Kidney (tissue), 14 donors: ENCODE measurements around the gene TAS1R3. TPM values are rescaled to one million over a fixed set of nuclear protein-coding genes. Genes with fewer than 3 reads are reported as not detected.

Experiments
- DNase-seq, 5 donors: peaks; one replicate each; pipeline ENCODE4 v3.0.0-alpha.2; 2013 to 2020
- FAIRE-seq: peaks from 2 replicates; lab custom pipeline; 2012; peaks lifted over from hg19 to GRCh38; lab: Jason Lieb, UNC
- H3K27ac ChIP-seq, 2 donors: one replicate each; pipeline ENCODE4 v1.7.0; 2013; ENCODE audit warnings: low read depth in 2 of 2, low read length in 2 of 2, inconsistent platforms in 1 of 2
- H3K27me3 ChIP-seq: one replicate; pipeline ENCODE4 v1.7.1; 2013; ENCODE audit warnings: low read length, inconsistent platforms; ENCODE audit not compliant: control insufficient read depth, insufficient read depth
- H3K36me3 ChIP-seq, 3 donors: one replicate each; pipeline versions ENCODE4 v1.7.0 to v1.7.1; 2013; ENCODE audit warnings: low read length in 3 of 3, control low read depth in 1 of 3, inconsistent platforms in 1 of 3; ENCODE audit not compliant: insufficient read depth in 3 of 3, control insufficient read depth in 2 of 3
- H3K4me1 ChIP-seq, 3 donors: one replicate each; pipeline versions ENCODE4 v1.7.0 to v1.7.1; 2013; ENCODE audit warnings: low read length in 3 of 3, inconsistent platforms in 1 of 3, low read depth in 1 of 3; ENCODE audit not compliant: control insufficient read depth in 2 of 3, insufficient read depth in 2 of 3
- H3K4me3 ChIP-seq, 3 donors: one replicate each; pipeline versions ENCODE4 v1.7.0 to v1.8.1; 2013; ENCODE audit warnings: low read length in 3 of 3, control low read depth in 1 of 3, inconsistent platforms in 1 of 3
- H3K9ac ChIP-seq, 3 donors: one replicate each; pipeline versions ENCODE4 v1.7.0 to v1.7.1; 2013; ENCODE audit warnings: low read length in 3 of 3, control low read depth in 1 of 3, inconsistent platforms in 1 of 3
- H3K9me3 ChIP-seq, 3 donors: one replicate each; pipeline versions ENCODE4 v1.7.0 to v1.7.1; 2013; ENCODE audit warnings: low read length in 3 of 3, control low read depth in 1 of 3, inconsistent platforms in 1 of 3; ENCODE audit not compliant: control insufficient read depth in 2 of 3, insufficient read depth in 1 of 3
- intact Hi-C: fragments of 100-400 bp; cut with DNase I; formaldehyde crosslinking; loops from one replicate; pipeline ENCODE4 v1.11.1; 2022
- polyA plus RNA-seq: library from polyadenylated mRNA; stranded (reverse); fragments of 350-450 nt; fragmentation: Illumina TruSeq; extraction: RNeasy Lipid Tissue Mini Kit (QIAGEN cat#74804); gene quantifications from one replicate; pipeline ENCODE4 v1.2.3, GENCODE V29; 2014; ENCODE audit warnings: low read depth, low replicate concordance; ENCODE audit not compliant: insufficient read depth
- total RNA-seq: library from RNA; stranded (reverse); fragmentation: NEBNext Ultra II Directional; extraction: Animal tissue kit (Norgen Biotek cat#: 25700); gene quantifications from one replicate; pipeline ENCODE4 v1.2.1, GENCODE V29; 2021
- TF ChIP-seq, protein P1 (sequence below): IDR thresholded peaks from 3 replicates; pipeline ENCODE4 v1.5.1; 2012; ENCODE audit warnings: mild to moderate bottlenecking, moderate library complexity, borderline replicate concordance; ENCODE audit not compliant: insufficient read depth; ENCODE audit errors: extremely low read depth
- donor health status: control.
- donor health status: control.
- donor health status: control.
- donor health status: control.
- donor health status: control.
- donor health status: DM: yes; HTN: yes; CAD: no.
- donor health status: Normal renal cell carcinoma (clear cell type).

Gene TAS1R3
- total and polyA plus RNA-seq, 2 donors from 2014 or later = 0.15 to 1.3 TPM

GRCh38 chr1:1283821-1284220 is 47.3 kb upstream of the TAS1R3 start:
- intact Hi-C loops = no loop called here

DNA sequence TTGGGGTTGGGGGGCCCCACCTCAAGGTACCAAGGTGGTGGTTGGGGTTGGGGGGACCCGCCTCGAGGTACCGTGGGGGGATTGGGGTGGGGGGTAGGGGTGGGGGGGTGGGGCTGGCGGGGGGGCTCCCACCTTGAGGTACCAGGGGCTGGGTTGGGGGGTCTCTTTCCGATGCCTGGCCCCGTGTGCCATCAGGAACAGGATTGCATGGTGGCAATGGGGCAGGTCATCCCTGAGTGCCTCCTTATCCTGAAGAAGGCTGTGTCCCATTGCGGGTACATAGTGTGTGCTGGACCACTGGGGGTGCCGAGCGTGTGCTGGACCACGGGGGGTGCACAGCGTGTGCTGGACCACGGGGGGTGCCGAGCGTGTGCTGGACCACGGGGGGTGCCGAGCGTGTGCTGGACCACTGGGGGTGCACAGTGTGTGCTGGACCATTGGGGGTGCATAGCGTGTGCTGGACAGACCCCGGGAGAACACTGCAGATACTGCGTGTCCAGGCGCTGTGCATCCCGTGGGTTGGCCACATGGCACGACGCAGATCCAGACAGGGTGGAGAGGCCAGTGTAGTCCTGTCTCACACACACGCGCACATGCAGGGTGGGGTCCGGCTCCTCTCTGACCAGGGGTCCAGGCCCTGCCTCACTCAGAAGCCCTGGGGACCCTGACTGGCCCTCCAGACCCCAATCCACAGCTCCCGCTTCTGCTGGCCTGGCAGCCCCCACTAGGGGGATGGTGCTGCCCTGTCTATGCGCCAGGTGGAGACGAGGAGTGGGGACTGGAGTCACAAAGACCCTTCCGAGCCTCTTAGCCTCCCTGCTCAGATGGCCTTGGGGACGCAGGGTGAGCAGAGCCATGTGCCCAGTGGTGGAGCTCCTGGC is 46.6 kb upstream of the TAS1R3 start:
- DNase-seq (peak in 2 of 5 donors; percentile 58 to 67), FAIRE-seq (no peak)
- Histone ChIP-seq H3K27ac (no peak overlapping the region), H3K9me3 (no peaks in the 10 kb centered on the region), H3K27me3 (no peaks in the 10 kb centered on the region), H3K4me1 (peaks cover 0 to 13% (median 6%) of the 10 kb centered on the region in 3 donors), H3K9ac (no peak overlapping the region), H3K4me3 (no peak overlapping the region), H3K36me3 (no peaks in the 10 kb centered on the region)
- intact Hi-C loops = no loop called here
- TF ChIP-seq, protein P1, sequence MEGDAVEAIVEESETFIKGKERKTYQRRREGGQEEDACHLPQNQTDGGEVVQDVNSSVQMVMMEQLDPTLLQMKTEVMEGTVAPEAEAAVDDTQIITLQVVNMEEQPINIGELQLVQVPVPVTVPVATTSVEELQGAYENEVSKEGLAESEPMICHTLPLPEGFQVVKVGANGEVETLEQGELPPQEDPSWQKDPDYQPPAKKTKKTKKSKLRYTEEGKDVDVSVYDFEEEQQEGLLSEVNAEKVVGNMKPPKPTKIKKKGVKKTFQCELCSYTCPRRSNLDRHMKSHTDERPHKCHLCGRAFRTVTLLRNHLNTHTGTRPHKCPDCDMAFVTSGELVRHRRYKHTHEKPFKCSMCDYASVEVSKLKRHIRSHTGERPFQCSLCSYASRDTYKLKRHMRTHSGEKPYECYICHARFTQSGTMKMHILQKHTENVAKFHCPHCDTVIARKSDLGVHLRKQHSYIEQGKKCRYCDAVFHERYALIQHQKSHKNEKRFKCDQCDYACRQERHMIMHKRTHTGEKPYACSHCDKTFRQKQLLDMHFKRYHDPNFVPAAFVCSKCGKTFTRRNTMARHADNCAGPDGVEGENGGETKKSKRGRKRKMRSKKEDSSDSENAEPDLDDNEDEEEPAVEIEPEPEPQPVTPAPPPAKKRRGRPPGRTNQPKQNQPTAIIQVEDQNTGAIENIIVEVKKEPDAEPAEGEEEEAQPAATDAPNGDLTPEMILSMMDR = no peak

More at GRCh38 chr1:1283821-1284220, 47.3 kb upstream of the TAS1R3 start:
- peak; percentile 70 to 85 (median 78) for DNase-seq
- FAIRE-seq = no peak
- Histone ChIP-seq H3K36me3 (no peaks in the 10 kb centered on the region), H3K27ac (no peak overlapping the region), H3K4me1 (peaks cover 0 to 13% (median 6%) of the 10 kb centered on the region in 3 donors), H3K4me3 (no peak overlapping the region), H3K9me3 (no peaks in the 10 kb centered on the region), H3K9ac (no peak overlapping the region), H3K27me3 (no peaks in the 10 kb centered on the region)
- TF ChIP-seq, protein P1 = no peak

GRCh38 chr1:1285102-1285571 is 45.9 kb upstream of the TAS1R3 start:
- Histone ChIP-seq H3K27me3 (no peaks in the 10 kb centered on the region), H3K9ac (no peak overlapping the region), H3K4me3 (no peak overlapping the region), H3K36me3 (no peaks in the 10 kb centered on the region), H3K9me3 (no peaks in the 10 kb centered on the region), H3K27ac (no peak overlapping the region), H3K4me1 (peaks cover 0 to 13% (median 6%) of the 10 kb centered on the region in 3 donors)
- intact Hi-C loops = no loop called here
- TF ChIP-seq, protein P1 = no peak
- DNase-seq = peak in 1 of 5 donors; percentile 74
- no peak for FAIRE-seq
